ENCODE data around the gene BTAF1.

GRCh38 chr10:91886954-91887271 lies 36.7 kb upstream of the BTAF1 start:
- no peak for TF ChIP-seq CTCF (conservative IDR thresholded peaks at IDR 0.05 in 1 of 2, IDR thresholded peaks at IDR 0.05 in 1 of 2; ENCODE audit: extremely low read depth in 1 of 2, insufficient read depth in 1 of 2, low read depth in 1 of 2, low read length in 2 of 2)
- no peak for TF ChIP-seq EZH2 (IDR thresholded peaks at IDR 0.05; ENCODE audit: borderline replicate concordance, low read length)
